ENCODE measurements around the gene FOXK2.

FOXK2 gene

GRCh38 chr17:82615084-82616020 lies 95.8 kb downstream of the FOXK2 start:
- H3K9me3 Mint-ChIP-seq: no peaks in the 10 kb centered on the region
- no peaks in the 10 kb centered on the region for H3K27me3 Mint-ChIP-seq (ENCODE audit: low read depth)
- H3K4me3 Mint-ChIP-seq: no peak overlapping the region
- no peak for TF ChIP-seq CTCF (IDR thresholded peaks at IDR 0.05; ENCODE audit: unreplicated experiment in 3 of 3)
- peaks cover 74% of the 10 kb centered on the region for H3K36me3 Mint-ChIP-seq (ENCODE audit: low read depth)
- H3K4me1 Mint-ChIP-seq: peaks cover 11% of the 10 kb centered on the region
- H3K27ac Mint-ChIP-seq: peak overlapping the region; percentile 47 to 90 (median 68)

- Mint-ChIP-seq H3K4me3 (no peak overlapping the region), H3K27ac (peak overlapping the region in 1 of 3 experiments; percentile 90), H3K4me1 (peaks cover 11% of the 10 kb centered on the region), H3K27me3 (ENCODE audit: low read depth) (no peaks in the 10 kb centered on the region), H3K36me3 (ENCODE audit: low read depth) (peaks cover 80% of the 10 kb centered on the region), H3K9me3 (no peaks in the 10 kb centered on the region)
- TF ChIP-seq CTCF (IDR thresholded peaks at IDR 0.05; ENCODE audit: unreplicated experiment in 3 of 3): no peak
Observed at GRCh38 chr17:82616021-82616711, 96.6 kb downstream of the FOXK2 start.

GRCh38 chr17:82619211-82619610 lies 99.7 kb downstream of the FOXK2 start:
- Mint-ChIP-seq H3K4me1 (no peaks in the 10 kb centered on the region), H3K9me3 (no peaks in the 10 kb centered on the region), H3K27me3 (ENCODE audit: low read depth) (no peaks in the 10 kb centered on the region), H3K27ac (no peak overlapping the region), H3K4me3 (no peak overlapping the region), H3K36me3 (ENCODE audit: low read depth) (peaks cover 70% of the 10 kb centered on the region)
- TF ChIP-seq CTCF (IDR thresholded peaks at IDR 0.05; ENCODE audit: unreplicated experiment in 3 of 3): no peak

- H3K27ac Mint-ChIP-seq: no peak overlapping the region
- TF ChIP-seq CTCF (IDR thresholded peaks at IDR 0.05; ENCODE audit: unreplicated experiment in 3 of 3): no peak
- H3K9me3 Mint-ChIP-seq: no peaks in the 10 kb centered on the region
- peaks cover 71% of the 10 kb centered on the region for H3K36me3 Mint-ChIP-seq (ENCODE audit: low read depth)
- H3K4me3 Mint-ChIP-seq: no peak overlapping the region
- H3K27me3 Mint-ChIP-seq (ENCODE audit: low read depth): no peaks in the 10 kb centered on the region
- H3K4me1 Mint-ChIP-seq: no peaks in the 10 kb centered on the region
Observed at GRCh38 chr17:82619641-82620040, 100.1 kb downstream of the FOXK2 start.

GRCh38 chr17:82623707-82624106 lies 104.2 kb downstream of the FOXK2 start:
- Mint-ChIP-seq H3K9me3 (no peaks in the 10 kb centered on the region), H3K4me3 (no peak overlapping the region), H3K27me3 (ENCODE audit: low read depth) (no peaks in the 10 kb centered on the region), H3K27ac (no peak overlapping the region), H3K36me3 (ENCODE audit: low read depth) (peaks cover 73% of the 10 kb centered on the region), H3K4me1 (no peaks in the 10 kb centered on the region)
- no peak for TF ChIP-seq CTCF (IDR thresholded peaks at IDR 0.05; ENCODE audit: unreplicated experiment in 3 of 3)

Data from nephron (organoid).